Gastroesophageal sphincter (tissue), 4 donors: ENCODE data around the gene ALLC. TPM values are rescaled to one million over a fixed set of nuclear protein-coding genes. Genes with fewer than 3 reads are reported as not detected.

Source experiments
- ATAC-seq: fragments of 150-250 bp; one replicate; pipeline ENCODE4 v1.9.1; 2016; ENCODE audit warnings: mild to moderate bottlenecking, moderate library complexity
- H3K27ac ChIP-seq, 4 donors: fragments of 200-600 bp; sonication (generic) in 3 of 4; 1 replicate in 3 of 4; 2 replicates in 1 of 4; pipeline ENCODE4 v1.5.1; 2016 to 2019
- H3K27me3 ChIP-seq: fragments of 200-600 bp; sonication (generic); one replicate; pipeline ENCODE4 v1.5.1; 2019
- H3K36me3 ChIP-seq, 2 donors: fragments of 200-600 bp; sonication (generic); one replicate each; pipeline ENCODE4 v1.5.1; 2019; ENCODE audit warnings: control low read depth in 1 of 2
- H3K4me1 ChIP-seq, 3 donors: fragments of 200-600 bp; sonication (generic); 1 replicate in 2 of 3; 2 replicates in 1 of 3; pipeline ENCODE4 v1.5.1; 2016 to 2019; ENCODE audit warnings: control low read depth in 2 of 3
- H3K4me3 ChIP-seq, 2 donors: fragments of 200-600 bp; sonication (generic); one replicate each; pipeline ENCODE4 v1.5.1; 2019; ENCODE audit warnings: mild to moderate bottlenecking in 1 of 2, moderate library complexity in 1 of 2
- H3K9me3 ChIP-seq, 3 donors: fragments of 200-600 bp; sonication (generic); one replicate each; pipeline ENCODE4 v1.5.1; 2017 to 2019; ENCODE audit warnings: control low read depth in 2 of 3
- CTCF ChIP-seq, 4 experiments: fragments of 200-600 bp in 2 of 4; fragments of 450-650 bp in 2 of 4; sonication (generic) in 1 of 4; IDR thresholded peaks; one replicate each; pipeline ENCODE4 v1.5.1; 2017 to 2019; ENCODE audit warnings: antibody characterized with exemption in 4 of 4, mild to moderate bottlenecking in 2 of 4, moderate library complexity in 2 of 4
- EP300 ChIP-seq: sonication (generic); formaldehyde crosslinking; IDR thresholded peaks from one replicate; pipeline ENCODE4 v1.6.1; 2017; ENCODE audit warnings: antibody characterized with exemption, mild to moderate bottlenecking
- POLR2A ChIP-seq, 2 donors: fragments of 450-650 bp; IDR thresholded peaks; one replicate each; pipeline ENCODE4 v1.6.1; 2017; ENCODE audit warnings: antibody characterized with exemption in 2 of 2, mild to moderate bottlenecking in 2 of 2, moderate library complexity in 1 of 2
- POLR2AphosphoS5 ChIP-seq: sonication (generic); formaldehyde crosslinking; IDR thresholded peaks from one replicate; pipeline ENCODE4 v1.6.1; 2017; ENCODE audit warnings: antibody characterized with exemption
- WGBS, 2 donors: methylation state at CpG; one replicate each; pipeline ENCODE4 v1.1.5; 2018; ENCODE audit warnings: low coverage in 1 of 2; 5-methylcytosine and 5-hydroxymethylcytosine counted together
- total RNA-seq, 4 donors: library from RNA; depleted of rRNA; stranded (reverse); fragments of >200 nt; gene quantifications; one replicate each; pipeline ENCODE4 v1.1.0, GENCODE V29; 2016

The ALLC gene
- total RNA-seq, 4 donors from 2014 or later, result not detected

- Histone ChIP-seq H3K36me3 (no peaks in the 10 kb centered on the region), H3K27me3 (no peaks in the 10 kb centered on the region), H3K9me3 (no peaks in the 10 kb centered on the region), H3K4me1 (no peaks in the 10 kb centered on the region), H3K4me3 (no peak overlapping the region), H3K27ac (no peak overlapping the region)
- ATAC-seq, result no peak
- WGBS, 2 donors, result 72 to 88% methylated on average over 4 to 8 of the region's 13 CpGs
- no peak for TF ChIP-seq POLR2A (IDR thresholded peaks at IDR 0.05)
- no peak for TF ChIP-seq EP300
- TF ChIP-seq CTCF (IDR thresholded peaks at IDR 0.05), result no peak
- TF ChIP-seq POLR2AphosphoS5, result no peak
Observed at GRCh38 chr2:3641181-3641580, 16.8 kb upstream of the ALLC start.

GRCh38 chr2:3641841-3642421 lies 16.1 kb upstream of the ALLC start:
- no peak for ATAC-seq
- no peaks in the 10 kb centered on the region for H3K36me3 ChIP-seq
- no peaks in the 10 kb centered on the region for H3K4me1 ChIP-seq
- TF ChIP-seq EP300 (no peak), POLR2A (IDR thresholded peaks at IDR 0.05) (no peak), POLR2AphosphoS5 (no peak), CTCF (IDR thresholded peaks at IDR 0.05) (no peak)
- no peak overlapping the region for H3K4me3 ChIP-seq
- H3K27ac ChIP-seq, result no peak overlapping the region
- H3K27me3 ChIP-seq, result no peaks in the 10 kb centered on the region
- 79 to 90% methylated on average over 2 to 16 of the region's 26 CpGs for WGBS, 2 donors
- no peaks in the 10 kb centered on the region for H3K9me3 ChIP-seq

GRCh38 chr2:3642521-3643215 lies 15.3 kb upstream of the ALLC start:
- Histone ChIP-seq H3K4me3 (no peak overlapping the region), H3K4me1 (no peaks in the 10 kb centered on the region), H3K27me3 (no peaks in the 10 kb centered on the region), H3K9me3 (no peaks in the 10 kb centered on the region), H3K36me3 (no peaks in the 10 kb centered on the region), H3K27ac (no peak overlapping the region)
- TF ChIP-seq POLR2AphosphoS5, result no peak
- TF ChIP-seq CTCF (IDR thresholded peaks at IDR 0.05), result no peak
- no peak for TF ChIP-seq EP300
- TF ChIP-seq POLR2A (IDR thresholded peaks at IDR 0.05), result no peak
- no peak for ATAC-seq
- 87 to 93% methylated on average over 8 to 15 of the region's 18 CpGs for WGBS, 2 donors

GRCh38 chr2:3643371-3644245 lies 14.4 kb upstream of the ALLC start:
- H3K27ac ChIP-seq, result no peak overlapping the region
- no peak for TF ChIP-seq EP300
- TF ChIP-seq POLR2A (IDR thresholded peaks at IDR 0.05), result no peak
- TF ChIP-seq CTCF (IDR thresholded peaks at IDR 0.05), result no peak
- TF ChIP-seq POLR2AphosphoS5, result no peak
- H3K36me3 ChIP-seq, result no peaks in the 10 kb centered on the region
- H3K4me3 ChIP-seq, result no peak overlapping the region
- no peaks in the 10 kb centered on the region for H3K4me1 ChIP-seq
- no peaks in the 10 kb centered on the region for H3K9me3 ChIP-seq
- ATAC-seq, result no peak
- WGBS, 2 donors, result 92% methylated on average over 7 of the region's 48 CpGs; no CpG with 5 or more reads in 1 of the 2 donors
- no peaks in the 10 kb centered on the region for H3K27me3 ChIP-seq

GRCh38 chr2:3644246-3644525 lies 13.8 kb upstream of the ALLC start:
- H3K27ac ChIP-seq, result no peak overlapping the region
- no peaks in the 10 kb centered on the region for H3K27me3 ChIP-seq
- no peak for ATAC-seq
- H3K4me3 ChIP-seq, result no peak overlapping the region
- no peaks in the 10 kb centered on the region for H3K9me3 ChIP-seq
- TF ChIP-seq POLR2A (IDR thresholded peaks at IDR 0.05) (no peak), POLR2AphosphoS5 (no peak), CTCF (IDR thresholded peaks at IDR 0.05) (no peak), EP300 (no peak)
- no peaks in the 10 kb centered on the region for H3K36me3 ChIP-seq
- H3K4me1 ChIP-seq, result no peaks in the 10 kb centered on the region
